Measurements from ENCODE around the gene FAM53B. TPM values are rescaled to one million over a fixed set of nuclear protein-coding genes. Genes with fewer than 3 reads are reported as not detected.

FAM53B gene
- total RNA-seq, 1 experiment from 2014 or later = 9.4 TPM

DNA sequence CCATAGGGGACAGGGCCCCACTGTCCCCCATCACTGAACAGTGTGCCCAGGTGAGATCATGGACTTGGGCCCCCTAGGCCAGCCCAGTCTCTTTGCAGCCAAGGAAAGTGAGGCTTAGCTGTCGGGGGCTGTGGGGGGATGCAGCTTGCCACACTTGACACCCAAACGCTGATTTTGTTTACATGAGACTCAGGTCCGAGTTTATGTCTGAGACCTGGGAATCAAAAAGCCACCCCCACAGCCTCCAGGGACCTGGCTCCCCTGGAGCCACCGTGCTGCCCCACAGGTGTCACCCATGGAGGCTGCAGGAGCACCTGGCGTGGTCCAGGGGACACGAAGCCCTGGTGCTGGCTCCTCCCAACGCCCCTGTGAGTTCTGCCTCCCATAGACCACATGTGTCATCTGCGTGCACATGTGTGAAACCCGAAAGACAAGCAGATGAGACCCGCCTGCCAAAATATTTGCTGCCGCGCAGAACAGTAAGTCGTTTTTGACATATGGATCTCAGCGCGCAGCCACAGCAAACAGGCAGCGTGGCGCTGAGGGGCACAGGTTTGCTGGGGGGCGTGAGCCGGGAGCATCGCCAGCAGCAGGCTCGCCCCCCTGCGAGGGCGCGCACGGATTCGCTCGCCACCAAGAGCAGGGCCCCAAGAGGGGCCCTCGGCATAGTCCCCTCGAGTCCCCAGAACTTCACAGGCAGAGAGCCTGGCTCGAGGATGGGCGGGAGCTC lies 170.3 kb downstream of the FAM53B start:
- Histone ChIP-seq H3K36me3 (no peaks in the 10 kb centered on the region), H3K9me3 (replicated peaks) (no peaks in the 10 kb centered on the region), H3K27ac (no peak overlapping the region), H3K27me3 (no peaks in the 10 kb centered on the region), H3K4me3 (no peak overlapping the region), H3K4me1 (peaks cover 4% of the 10 kb centered on the region; the same call in 1 of the 2 replicates)
- no peak for DNase-seq

DNA sequence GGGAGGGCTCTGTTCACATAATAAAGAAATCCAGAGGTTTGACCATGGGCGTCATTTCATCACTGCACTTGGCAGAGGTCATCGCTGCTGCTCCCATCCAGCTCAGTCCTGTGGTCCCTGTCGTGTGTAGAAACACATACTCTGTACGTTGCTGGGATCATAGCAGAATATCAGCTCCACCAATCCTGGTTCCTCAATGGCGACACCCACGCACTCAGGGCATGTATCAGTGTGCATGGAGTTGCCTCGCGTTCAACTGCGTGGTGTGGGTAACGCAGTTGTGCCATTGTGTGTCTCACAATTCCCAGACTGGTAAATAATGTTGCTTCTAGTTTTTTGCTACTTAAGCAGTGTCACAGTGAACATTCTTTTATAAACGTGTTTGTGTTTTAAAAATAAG lies 171.4 kb downstream of the FAM53B start:
- DNase-seq = no peak
- peaks cover 4% of the 10 kb centered on the region; the same call in 1 of the 2 replicates for H3K4me1 ChIP-seq
- H3K27ac ChIP-seq = no peak overlapping the region
- H3K4me3 ChIP-seq = no peak overlapping the region
- no peaks in the 10 kb centered on the region for H3K9me3 ChIP-seq (replicated peaks)
- no peaks in the 10 kb centered on the region for H3K36me3 ChIP-seq
- H3K27me3 ChIP-seq = no peaks in the 10 kb centered on the region

DNA sequence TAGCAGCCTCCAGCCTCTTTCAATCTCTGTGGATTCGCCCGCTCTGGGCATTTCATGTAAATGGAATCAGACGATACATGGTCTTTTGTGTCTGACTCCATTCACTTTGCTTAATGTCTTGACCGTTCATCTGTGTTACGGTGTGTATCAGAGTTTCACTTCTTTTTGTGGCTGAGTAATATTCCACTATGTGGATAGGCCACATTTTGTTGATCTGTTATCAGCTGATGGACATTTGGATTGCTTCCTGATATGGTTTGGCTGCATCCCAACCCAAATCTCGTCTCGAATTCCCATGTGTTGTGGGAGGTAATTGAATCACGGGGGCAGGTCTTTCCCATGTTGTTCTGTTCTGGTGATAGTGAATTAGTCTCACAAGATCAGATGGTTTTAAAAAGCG lies 173.5 kb downstream of the FAM53B start:
- Histone ChIP-seq H3K9me3 (replicated peaks) (no peaks in the 10 kb centered on the region), H3K4me3 (no peak overlapping the region), H3K4me1 (peaks cover 4% of the 10 kb centered on the region; the same call in 1 of the 2 replicates), H3K27me3 (no peaks in the 10 kb centered on the region; the same call in 1 of the 2 replicates), H3K27ac (no peak overlapping the region), H3K36me3 (no peaks in the 10 kb centered on the region)
- no peak for DNase-seq

DNA sequence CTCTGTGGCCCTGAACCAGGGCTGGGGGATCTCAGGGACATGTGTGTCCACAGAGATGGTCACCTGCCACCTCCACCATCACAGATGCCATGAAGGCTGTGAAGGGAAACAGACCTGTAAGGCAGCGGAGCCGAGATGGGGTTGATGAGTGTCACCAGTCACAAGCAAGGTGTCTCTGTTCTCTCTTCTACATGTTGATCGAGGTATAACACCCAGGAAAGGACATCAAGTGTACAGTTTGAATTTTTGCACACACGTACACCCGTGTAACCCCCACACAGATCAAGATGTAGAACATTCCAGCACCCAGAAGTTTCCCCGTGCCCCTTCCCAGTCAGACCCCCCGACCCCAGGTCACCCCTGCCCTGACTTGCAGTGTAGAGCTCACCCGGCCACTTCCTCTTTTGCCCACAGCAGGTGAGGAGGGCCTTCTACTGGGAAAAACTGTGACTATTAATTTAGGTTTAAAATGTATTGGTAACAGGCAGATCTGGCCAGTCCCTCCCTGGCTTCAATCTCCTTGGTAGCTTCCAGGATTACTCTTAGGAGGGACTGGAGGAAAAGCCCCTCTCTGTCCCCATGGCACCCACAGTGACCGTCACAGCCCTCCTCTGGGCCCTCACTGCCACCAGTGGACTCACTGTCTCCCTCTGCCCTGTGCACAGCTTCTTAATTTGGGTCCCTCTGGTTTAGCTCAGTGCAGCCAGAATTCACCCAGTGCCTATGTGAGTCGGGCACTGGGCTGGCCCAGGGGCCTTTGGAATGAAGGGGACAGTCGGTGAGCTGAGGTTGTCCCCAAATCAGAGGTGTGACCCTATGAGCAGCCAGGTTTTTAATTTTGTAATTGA lies 174.3 kb downstream of the FAM53B start:
- Histone ChIP-seq H3K27me3 (no peaks in the 10 kb centered on the region; the same call in 1 of the 2 replicates), H3K4me1 (peaks cover 4% of the 10 kb centered on the region; the same call in 1 of the 2 replicates), H3K9me3 (replicated peaks) (no peaks in the 10 kb centered on the region), H3K27ac (no peak overlapping the region), H3K4me3 (no peak overlapping the region), H3K36me3 (no peaks in the 10 kb centered on the region)
- no peak for DNase-seq

Other genes starting within 250 kb of the FAM53B start
- 29.0 and 31.6 TPM in 2 replicates for gene EEF1AKMT2, start 47.5 kb upstream of the FAM53B start, total RNA-seq (2014; rRNA removed; shearing (Covaris generic))
- gene ABRAXAS2, start 57.4 kb upstream of the FAM53B start, total RNA-seq (2014; rRNA removed; shearing (Covaris generic)) = 16.6 and 17.8 TPM in 2 replicates
- gene ZRANB1, start 197.7 kb upstream of the FAM53B start, total RNA-seq (2014; rRNA removed; shearing (Covaris generic)) = 29.1 and 29.3 TPM in 2 replicates

All from SJCRH30 (cell line).